CD4-positive, CD25-positive, alpha-beta regulatory T cell (primary cell): ENCODE data around the gene MAPKAP1. TPM values are rescaled to one million over a fixed set of nuclear protein-coding genes. Genes with fewer than 3 reads are reported as not detected.
A peak's percentile ranks its signal among the peaks of the same experiment; 100 is the strongest.

Experiments used
- ATAC-seq, 2 donors: fragments of 150-1000 bp; cut with Tn5 transposase; one replicate each; pipeline ENCODE4 v1.10.0; 2021; ENCODE audit warnings: low read depth in 2 of 2, moderate number of reproducible peaks in 2 of 2, moderate library complexity in 1 of 2
- DNase-seq, 3 donors: peaks; one replicate each; pipeline versions ENCODE4 v3.0.0 to v3.0.0-alpha.2; 2012 to 2022; ENCODE audit warnings: mixed read lengths in 1 of 3
- H3K27ac ChIP-seq: one replicate; pipeline ENCODE4 v1.7.0; 2013; ENCODE audit warnings: mild to moderate bottlenecking, low read length; ENCODE audit not compliant: insufficient read depth, poor library complexity, severe bottlenecking
- H3K27me3 ChIP-seq: one replicate; pipeline ENCODE4 v1.7.0; 2013; ENCODE audit warnings: low read length; ENCODE audit not compliant: control insufficient read depth, insufficient read depth
- H3K36me3 ChIP-seq: one replicate; pipeline ENCODE4 v1.7.0; 2013; ENCODE audit warnings: mild to moderate bottlenecking, low read length, moderate library complexity; ENCODE audit not compliant: control insufficient read depth, insufficient read depth
- H3K4me1 ChIP-seq: 2 replicates; pipeline ENCODE4 v1.7.0; 2013; ENCODE audit warnings: mild to moderate bottlenecking, low read length; ENCODE audit not compliant: insufficient read depth, control insufficient read depth, poor library complexity, severe bottlenecking
- H3K4me3 ChIP-seq: one replicate; pipeline ENCODE4 v1.7.0; 2013; ENCODE audit warnings: low read depth, mild to moderate bottlenecking, low read length, moderate library complexity
- H3K9me3 ChIP-seq, 2 experiments: 1 replicate in 1 of 2; 2 replicates in 1 of 2; pipeline ENCODE4 v1.7.0; 2013; ENCODE audit warnings: low read length in 2 of 2, mild to moderate bottlenecking in 1 of 2, moderate library complexity in 1 of 2; ENCODE audit not compliant: control insufficient read depth in 2 of 2
- H3K27ac Mint-ChIP-seq, 3 donors: one replicate each; pipeline ENCODE4 v1.8.0; 2020 to 2022; ENCODE audit warnings: mild to moderate bottlenecking in 3 of 3, mixed read lengths in 3 of 3, moderate library complexity in 2 of 3
- H3K27me3 Mint-ChIP-seq: one replicate; pipeline ENCODE4 v1.8.0; 2022; ENCODE audit warnings: mild to moderate bottlenecking, mixed read lengths
- H3K36me3 Mint-ChIP-seq: one replicate; pipeline ENCODE4 v1.8.0; 2020; ENCODE audit warnings: mixed read lengths
- H3K4me1 Mint-ChIP-seq, 4 donors: one replicate each; pipeline ENCODE4 v1.8.0; 2020 to 2022; ENCODE audit warnings: mixed read lengths in 4 of 4, mild to moderate bottlenecking in 1 of 4
- H3K4me3 Mint-ChIP-seq, 4 donors: one replicate each; pipeline ENCODE4 v1.8.0; 2020 to 2022; ENCODE audit warnings: mild to moderate bottlenecking in 4 of 4, mixed read lengths in 4 of 4, moderate library complexity in 3 of 4
- H3K9me3 Mint-ChIP-seq, 7 donors: one replicate each; pipeline ENCODE4 v1.8.0; 2020 to 2022; ENCODE audit warnings: mixed read lengths in 7 of 7, mild to moderate bottlenecking in 3 of 7, moderate library complexity in 2 of 7
- polyA plus RNA-seq, 4 donors: library from polyadenylated mRNA; unstranded; fragments of 300-500 nt; fragmentation: Illumina TruSeq; gene quantifications; one replicate each; pipeline ENCODE4 v1.2.3, GENCODE V29; 2021
- total RNA-seq: library from RNA; stranded (reverse); gene quantifications from one replicate; pipeline ENCODE4 v1.2.3, GENCODE V29; 2022

The MAPKAP1 gene
- total and polyA plus RNA-seq, 5 donors from 2014 or later, result 40.8 to 53.2 (median 47.3) TPM

DNA sequence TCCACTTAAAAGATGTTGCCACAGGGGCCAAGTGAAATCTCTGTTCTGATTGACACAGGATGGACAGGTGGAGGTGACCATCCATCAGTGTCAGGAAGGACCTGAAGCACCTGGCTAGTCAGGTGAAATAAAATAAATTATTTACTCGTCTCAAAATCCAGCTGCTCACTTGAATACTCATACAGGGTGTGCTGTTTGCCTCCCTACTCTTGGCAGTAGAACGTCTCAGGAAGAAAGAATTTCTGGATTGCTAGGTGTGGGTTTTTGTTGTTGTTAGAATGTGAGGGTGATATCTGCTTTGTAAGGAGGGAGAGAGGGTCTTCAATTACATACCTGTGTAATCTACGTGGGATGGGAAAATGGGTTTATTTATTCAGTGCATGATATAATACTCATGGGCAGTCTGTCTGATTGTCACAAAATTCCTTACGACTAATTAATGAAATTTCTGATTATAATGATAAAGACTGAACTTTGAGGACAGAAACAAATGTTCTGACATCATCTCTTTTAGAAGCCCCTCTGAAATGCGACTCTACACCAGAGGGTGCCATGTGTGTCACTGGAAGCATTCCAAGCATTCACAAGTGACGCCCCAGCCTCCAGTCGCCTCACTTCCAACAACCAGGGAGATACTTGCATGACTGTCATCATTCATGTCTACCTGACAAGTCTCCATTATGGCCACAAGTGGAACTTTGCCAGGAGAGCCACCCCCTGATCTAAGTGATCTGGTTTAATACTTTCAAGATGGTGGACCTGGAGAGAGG lies 227.0 kb downstream of the MAPKAP1 start:
- DNase-seq (no peak), ATAC-seq (no peak)
- Histone ChIP-seq H3K27me3 (no peaks in the 10 kb centered on the region), H3K4me1 (no peaks in the 10 kb centered on the region), H3K27ac (no peak overlapping the region), H3K4me3 (no peak overlapping the region), H3K36me3 (peaks cover 35% of the 10 kb centered on the region), H3K9me3 (no peaks in the 10 kb centered on the region)
- H3K9me3 Mint-ChIP-seq, result peaks cover 0 to 2% (median 0%) of the 10 kb centered on the region in 7 donors
- H3K27ac Mint-ChIP-seq, result peak overlapping the region in 1 of 3 donors; percentile 60
- H3K36me3 Mint-ChIP-seq, result peaks cover 61% of the 10 kb centered on the region
- H3K27me3 Mint-ChIP-seq, result no peaks in the 10 kb centered on the region
- no peak overlapping the region for H3K4me3 Mint-ChIP-seq
- H3K4me1 Mint-ChIP-seq, result peaks cover 0 to 7% (median 2%) of the 10 kb centered on the region in 4 donors

DNA sequence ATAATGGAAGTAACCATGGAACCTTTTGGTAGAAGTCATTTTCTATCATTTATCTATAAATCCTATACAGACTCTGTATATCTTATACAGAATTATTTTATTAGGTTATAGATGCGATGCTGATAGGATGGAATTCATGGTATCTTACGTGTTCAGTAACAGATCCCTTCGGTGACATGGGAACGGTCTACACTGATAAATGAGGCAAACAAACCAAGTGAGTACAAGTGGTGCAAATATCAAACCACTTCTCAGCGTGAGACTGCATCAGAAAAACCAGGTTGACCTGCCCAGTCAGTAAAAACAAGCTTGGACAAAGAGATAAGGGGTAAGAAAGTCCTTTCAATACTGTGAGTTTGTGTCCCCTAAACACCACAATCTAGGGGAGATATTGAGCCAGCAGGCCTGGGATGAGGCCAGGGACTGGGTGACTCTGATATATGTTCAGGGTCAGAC lies 229.9 kb downstream of the MAPKAP1 start:
- H3K4me1 Mint-ChIP-seq, result peaks cover 0 to 12% (median 3%) of the 10 kb centered on the region in 4 donors
- peaks cover 46% of the 10 kb centered on the region for H3K36me3 Mint-ChIP-seq
- no peaks in the 10 kb centered on the region for H3K27me3 Mint-ChIP-seq
- H3K9me3 Mint-ChIP-seq, result peaks cover 0 to 2% (median 0%) of the 10 kb centered on the region in 7 donors
- H3K27ac Mint-ChIP-seq, result no peak overlapping the region
- H3K9me3 ChIP-seq, result no peaks in the 10 kb centered on the region
- H3K4me3 Mint-ChIP-seq, result no peak overlapping the region
- DNase-seq, result no peak
- no peaks in the 10 kb centered on the region for H3K4me1 ChIP-seq
- H3K4me3 ChIP-seq, result no peak overlapping the region
- H3K36me3 ChIP-seq, result peaks cover 26% of the 10 kb centered on the region
- no peaks in the 10 kb centered on the region for H3K27me3 ChIP-seq
- ATAC-seq, result no peak
- H3K27ac ChIP-seq, result no peak overlapping the region

DNA sequence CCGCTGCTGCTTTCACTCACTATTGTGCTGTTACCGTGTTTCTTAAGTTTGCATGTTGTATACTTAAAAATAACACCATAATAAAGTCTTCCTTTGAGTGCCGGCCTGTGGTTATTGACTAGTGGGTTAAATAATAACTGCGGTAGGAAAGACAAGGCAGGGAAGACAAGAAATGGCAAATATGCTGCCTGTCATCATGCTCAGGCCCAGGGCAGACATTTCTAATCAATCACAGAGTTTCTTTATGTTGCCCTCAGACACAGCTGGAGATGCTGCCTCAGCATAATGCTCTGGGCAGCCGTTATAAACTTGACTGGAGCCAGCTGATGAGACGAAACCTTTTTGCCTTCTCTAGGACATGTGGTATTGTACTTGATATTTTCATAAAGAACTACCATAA lies 230.4 kb downstream of the MAPKAP1 start:
- no peak overlapping the region for H3K4me3 ChIP-seq
- DNase-seq, result no peak
- H3K4me1 Mint-ChIP-seq, result peaks cover 0 to 12% (median 3%) of the 10 kb centered on the region in 4 donors
- peaks cover 0 to 2% (median 0%) of the 10 kb centered on the region in 7 donors for H3K9me3 Mint-ChIP-seq
- no peaks in the 10 kb centered on the region for H3K27me3 ChIP-seq
- no peaks in the 10 kb centered on the region for H3K4me1 ChIP-seq
- no peak overlapping the region for H3K4me3 Mint-ChIP-seq
- H3K36me3 ChIP-seq, result peaks cover 26% of the 10 kb centered on the region
- H3K27ac ChIP-seq, result no peak overlapping the region
- no peaks in the 10 kb centered on the region for H3K27me3 Mint-ChIP-seq
- H3K9me3 ChIP-seq, result no peaks in the 10 kb centered on the region
- H3K27ac Mint-ChIP-seq, result no peak overlapping the region
- no peak for ATAC-seq
- peaks cover 44% of the 10 kb centered on the region for H3K36me3 Mint-ChIP-seq

DNA sequence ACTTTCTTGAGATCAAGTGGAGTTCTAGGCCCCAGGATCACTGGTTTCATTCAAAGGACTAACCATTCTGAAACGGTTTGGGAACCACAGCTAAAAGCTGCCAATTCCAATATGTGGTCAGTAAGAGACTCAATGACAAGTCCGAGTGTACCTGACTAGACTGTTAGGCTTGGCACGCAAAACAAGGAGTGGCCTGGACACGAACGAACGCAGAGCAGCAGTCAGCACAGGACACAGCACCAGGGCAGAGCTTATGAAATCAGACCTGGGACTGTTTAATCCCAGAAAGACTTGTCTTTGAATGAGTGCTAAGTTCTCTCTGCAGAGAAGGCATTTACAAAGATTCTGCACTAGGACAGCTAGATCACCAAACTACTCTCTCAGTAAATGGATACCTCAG lies 231.6 kb downstream of the MAPKAP1 start:
- Histone ChIP-seq H3K27me3 (no peaks in the 10 kb centered on the region), H3K4me3 (no peak overlapping the region), H3K9me3 (no peaks in the 10 kb centered on the region), H3K4me1 (no peaks in the 10 kb centered on the region), H3K27ac (no peak overlapping the region), H3K36me3 (peaks cover 23% of the 10 kb centered on the region)
- H3K9me3 Mint-ChIP-seq, result peaks cover 0 to 2% (median 0%) of the 10 kb centered on the region in 7 donors
- H3K36me3 Mint-ChIP-seq, result peaks cover 43% of the 10 kb centered on the region
- H3K4me1 Mint-ChIP-seq, result peaks cover 0 to 12% (median 3%) of the 10 kb centered on the region in 4 donors
- no peak overlapping the region for H3K4me3 Mint-ChIP-seq
- H3K27ac Mint-ChIP-seq, result no peak overlapping the region
- ATAC-seq, result no peak
- H3K27me3 Mint-ChIP-seq, result no peaks in the 10 kb centered on the region
- no peak for DNase-seq

DNA sequence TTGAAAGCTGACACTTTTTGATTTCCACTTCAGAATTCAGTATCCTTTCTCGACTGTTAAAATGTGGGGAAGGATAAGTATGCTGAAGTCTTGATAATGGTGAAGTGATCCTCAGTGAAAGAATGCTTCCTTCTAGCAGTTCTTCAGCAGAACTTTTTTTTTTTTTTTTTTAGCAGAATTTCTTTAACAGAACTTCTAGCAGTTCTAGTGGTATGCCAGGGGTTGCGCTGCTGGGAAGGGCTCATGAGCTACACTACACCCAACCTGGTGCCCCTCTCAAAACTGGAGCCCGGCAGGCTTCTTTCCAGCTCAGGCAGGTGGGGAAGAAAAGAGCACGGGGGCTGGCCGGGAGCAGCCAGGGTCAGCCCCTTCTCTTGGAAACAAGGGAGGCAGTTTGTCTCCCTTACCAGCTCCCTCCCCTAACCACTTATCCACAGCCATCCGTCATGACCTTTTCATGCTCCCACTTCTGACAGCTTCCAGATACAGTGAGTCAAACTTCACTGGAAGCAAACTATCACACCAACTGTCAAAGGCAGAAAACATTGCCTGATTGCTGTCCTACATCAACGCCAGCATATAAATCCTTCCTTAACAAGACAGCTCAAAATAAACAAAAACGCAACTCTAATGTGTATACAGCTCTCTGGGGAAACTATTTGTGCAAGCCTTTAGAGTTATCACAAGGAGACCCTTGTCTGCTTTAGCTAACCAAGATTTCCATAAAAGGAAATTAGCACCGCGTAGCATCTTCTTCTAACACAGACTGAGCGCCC lies 233.9 kb downstream of the MAPKAP1 start:
- Mint-ChIP-seq H3K9me3 (peaks cover 0 to 1% (median 0%) of the 10 kb centered on the region in 7 donors), H3K27ac (no peak overlapping the region), H3K27me3 (no peaks in the 10 kb centered on the region), H3K4me1 (peaks cover 0 to 12% (median 3%) of the 10 kb centered on the region in 4 donors), H3K36me3 (peaks cover 30% of the 10 kb centered on the region), H3K4me3 (no peak overlapping the region)
- H3K4me1 ChIP-seq, result no peaks in the 10 kb centered on the region
- ATAC-seq, result no peak
- H3K36me3 ChIP-seq, result peaks cover 22% of the 10 kb centered on the region
- H3K27ac ChIP-seq, result no peak overlapping the region
- no peaks in the 10 kb centered on the region for H3K9me3 ChIP-seq
- H3K4me3 ChIP-seq, result no peak overlapping the region
- no peak for DNase-seq
- H3K27me3 ChIP-seq, result no peaks in the 10 kb centered on the region

DNA sequence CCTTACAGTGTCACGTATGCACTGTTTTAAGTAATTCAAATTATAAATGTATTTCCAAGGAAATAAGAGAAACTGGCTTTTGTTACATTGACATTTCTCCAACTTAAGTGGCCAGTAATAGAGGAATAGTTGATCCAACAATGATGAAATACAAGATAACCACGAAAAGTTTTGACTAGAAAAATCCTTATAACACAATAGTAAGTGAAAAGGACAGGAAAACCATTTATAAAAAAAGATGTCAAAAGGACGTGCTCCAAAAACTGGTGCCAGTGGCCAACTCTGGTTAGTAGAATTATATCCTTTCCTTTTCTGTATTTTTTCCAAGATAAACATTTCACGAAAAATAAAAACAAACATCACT lies 234.5 kb downstream of the MAPKAP1 start:
- H3K27ac ChIP-seq, result no peak overlapping the region

DNA sequence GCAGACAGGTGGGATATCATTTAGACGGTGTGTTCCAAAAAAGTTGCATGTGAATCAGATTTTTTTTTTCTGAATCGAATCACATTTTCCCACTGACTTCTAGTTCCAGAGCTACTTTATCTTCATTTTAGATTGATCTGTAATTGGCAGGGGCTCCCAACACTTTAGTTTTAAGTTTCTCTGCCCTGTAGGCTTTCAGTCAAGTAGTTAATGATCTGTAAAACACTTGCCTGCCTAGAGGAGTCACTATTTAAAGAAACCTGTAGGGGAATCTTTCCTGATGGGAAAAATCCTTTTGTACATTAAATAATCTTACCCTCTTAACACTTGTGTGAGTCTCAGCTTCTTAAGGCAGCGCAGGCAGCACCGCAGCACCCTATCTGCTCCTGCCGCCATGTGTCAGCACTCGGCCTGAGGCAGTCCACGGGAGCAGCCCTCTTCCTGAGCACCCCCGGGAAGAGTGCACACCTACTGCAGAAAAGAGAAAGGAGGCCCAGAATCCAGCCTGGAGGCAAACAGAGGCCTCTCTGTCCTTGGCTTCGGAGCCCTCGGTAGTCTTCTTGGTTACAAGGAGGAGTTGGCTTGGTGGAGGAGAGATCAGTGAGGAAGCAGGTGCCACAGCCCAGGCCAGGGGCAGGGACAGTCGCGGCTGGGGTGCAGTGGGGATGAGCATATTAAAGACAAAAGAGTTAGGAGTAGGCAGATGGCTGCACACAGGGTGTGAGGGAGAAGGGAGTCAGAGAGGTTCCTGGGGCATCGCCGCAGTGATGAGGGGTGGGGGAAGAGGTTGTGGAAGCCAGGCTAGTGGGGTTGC lies 236.0 kb downstream of the MAPKAP1 start:
- peak overlapping the region in 1 of 3 donors; percentile 76 for H3K27ac Mint-ChIP-seq
- H3K36me3 ChIP-seq, result peaks cover 23% of the 10 kb centered on the region

More for the DNA sequence above, 234.5 kb downstream of the MAPKAP1 start:
- Histone ChIP-seq H3K9me3 (no peaks in the 10 kb centered on the region), H3K27me3 (no peaks in the 10 kb centered on the region), H3K4me3 (no peak overlapping the region), H3K36me3 (peaks cover 22% of the 10 kb centered on the region), H3K4me1 (no peaks in the 10 kb centered on the region)
- DNase-seq (no peak), ATAC-seq (no peak)
- Mint-ChIP-seq H3K27ac (no peak overlapping the region), H3K4me3 (no peak overlapping the region), H3K27me3 (no peaks in the 10 kb centered on the region), H3K36me3 (peaks cover 30% of the 10 kb centered on the region), H3K9me3 (peaks cover 0 to 1% (median 0%) of the 10 kb centered on the region in 7 donors), H3K4me1 (peaks cover 0 to 7% (median 3%) of the 10 kb centered on the region in 4 donors)

More for the DNA sequence above, 236.0 kb downstream of the MAPKAP1 start:
- Histone ChIP-seq H3K4me3 (no peak overlapping the region), H3K27ac (no peak overlapping the region), H3K9me3 (no peaks in the 10 kb centered on the region), H3K4me1 (no peaks in the 10 kb centered on the region), H3K27me3 (no peaks in the 10 kb centered on the region)
- no peak for ATAC-seq
- H3K4me3 Mint-ChIP-seq, result no peak overlapping the region
- peaks cover 0 to 1% (median 0%) of the 10 kb centered on the region in 7 donors for H3K9me3 Mint-ChIP-seq
- peaks cover 0 to 7% (median 3%) of the 10 kb centered on the region in 4 donors for H3K4me1 Mint-ChIP-seq
- H3K27me3 Mint-ChIP-seq, result no peaks in the 10 kb centered on the region
- DNase-seq, result no peak
- H3K36me3 Mint-ChIP-seq, result peaks cover 20% of the 10 kb centered on the region
